ENCODE data around the gene SLMAP.

The SLMAP gene

DNA sequence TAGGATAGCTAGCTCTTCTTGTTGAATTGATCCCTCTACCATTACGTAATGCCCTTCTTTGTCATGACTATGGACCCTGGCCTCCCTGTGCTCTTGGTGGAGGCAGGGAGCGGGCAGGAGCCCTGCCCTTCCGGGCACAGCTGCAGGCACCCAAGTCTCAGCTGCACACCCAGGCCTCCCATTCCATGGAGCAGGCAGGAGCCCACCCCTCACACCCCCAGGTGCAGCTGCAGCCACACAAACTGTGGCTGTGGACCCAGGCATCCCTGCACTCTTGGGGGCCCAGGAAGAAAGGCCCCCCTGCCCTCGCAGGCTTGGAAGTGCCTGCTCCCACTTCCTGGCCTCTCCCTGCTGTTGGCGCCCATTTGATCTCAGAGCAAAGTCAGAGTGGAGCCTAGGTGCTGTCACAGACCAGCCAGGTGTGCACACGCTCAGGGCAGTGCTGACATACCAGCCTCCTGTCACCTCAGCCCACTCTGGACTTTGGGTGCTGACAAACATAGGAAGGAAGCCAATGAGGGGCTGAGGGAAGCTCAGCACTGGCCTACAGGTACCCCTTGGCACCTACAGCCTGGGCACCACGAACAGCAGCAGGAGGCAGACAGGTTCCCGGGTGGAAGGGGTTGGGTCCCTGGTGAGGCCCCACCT, 53.0 kb downstream of the SLMAP start:
- in situ Hi-C loops (cut with HindIII; ENCODE audit: low pct_ligation_motif_present, low sequenced_read_pairs): no loop called here
- Histone ChIP-seq H3K27me3 (replicated peaks) (no peaks in the 10 kb centered on the region), H3K4me3 (ENCODE audit: low read depth, low read length) (no peak overlapping the region), H3K27ac (no peak overlapping the region), H3K36me3 (replicated peaks) (no peaks in the 10 kb centered on the region)
- TF ChIP-seq, protein P1, sequence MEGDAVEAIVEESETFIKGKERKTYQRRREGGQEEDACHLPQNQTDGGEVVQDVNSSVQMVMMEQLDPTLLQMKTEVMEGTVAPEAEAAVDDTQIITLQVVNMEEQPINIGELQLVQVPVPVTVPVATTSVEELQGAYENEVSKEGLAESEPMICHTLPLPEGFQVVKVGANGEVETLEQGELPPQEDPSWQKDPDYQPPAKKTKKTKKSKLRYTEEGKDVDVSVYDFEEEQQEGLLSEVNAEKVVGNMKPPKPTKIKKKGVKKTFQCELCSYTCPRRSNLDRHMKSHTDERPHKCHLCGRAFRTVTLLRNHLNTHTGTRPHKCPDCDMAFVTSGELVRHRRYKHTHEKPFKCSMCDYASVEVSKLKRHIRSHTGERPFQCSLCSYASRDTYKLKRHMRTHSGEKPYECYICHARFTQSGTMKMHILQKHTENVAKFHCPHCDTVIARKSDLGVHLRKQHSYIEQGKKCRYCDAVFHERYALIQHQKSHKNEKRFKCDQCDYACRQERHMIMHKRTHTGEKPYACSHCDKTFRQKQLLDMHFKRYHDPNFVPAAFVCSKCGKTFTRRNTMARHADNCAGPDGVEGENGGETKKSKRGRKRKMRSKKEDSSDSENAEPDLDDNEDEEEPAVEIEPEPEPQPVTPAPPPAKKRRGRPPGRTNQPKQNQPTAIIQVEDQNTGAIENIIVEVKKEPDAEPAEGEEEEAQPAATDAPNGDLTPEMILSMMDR (IDR thresholded peaks at IDR 0.05; ENCODE audit: low read depth, low read length, missing control alignments): no peak
- no peak for DNase-seq

DNA sequence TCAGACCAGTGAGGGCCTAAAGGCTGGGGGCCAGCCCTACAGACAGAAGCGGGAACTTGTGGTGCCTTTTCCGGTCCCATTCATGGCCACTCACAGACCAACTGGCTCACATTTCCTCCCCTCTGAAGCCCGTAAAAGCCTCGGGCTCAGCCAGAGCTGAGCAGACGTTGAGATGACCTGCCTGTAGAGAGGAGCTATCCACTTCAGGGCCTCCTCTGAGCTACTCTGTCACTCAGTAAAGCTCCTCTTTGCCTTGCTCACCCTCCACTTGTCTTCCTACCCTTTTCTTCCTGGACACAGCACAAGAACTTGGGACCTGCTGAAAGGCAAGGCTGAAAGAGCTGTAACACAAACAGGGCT, 53.5 kb downstream of the SLMAP start:
- H3K27ac ChIP-seq: no peak overlapping the region
- DNase-seq: no peak
- TF ChIP-seq, protein P1 (IDR thresholded peaks at IDR 0.05; ENCODE audit: low read depth, low read length, missing control alignments): no peak
- H3K27me3 ChIP-seq (replicated peaks): no peaks in the 10 kb centered on the region
- H3K36me3 ChIP-seq (replicated peaks): no peaks in the 10 kb centered on the region
- in situ Hi-C loops (cut with HindIII; ENCODE audit: low pct_ligation_motif_present, low sequenced_read_pairs): no loop called here
- no peak overlapping the region for H3K4me3 ChIP-seq (ENCODE audit: low read depth, low read length)

DNA sequence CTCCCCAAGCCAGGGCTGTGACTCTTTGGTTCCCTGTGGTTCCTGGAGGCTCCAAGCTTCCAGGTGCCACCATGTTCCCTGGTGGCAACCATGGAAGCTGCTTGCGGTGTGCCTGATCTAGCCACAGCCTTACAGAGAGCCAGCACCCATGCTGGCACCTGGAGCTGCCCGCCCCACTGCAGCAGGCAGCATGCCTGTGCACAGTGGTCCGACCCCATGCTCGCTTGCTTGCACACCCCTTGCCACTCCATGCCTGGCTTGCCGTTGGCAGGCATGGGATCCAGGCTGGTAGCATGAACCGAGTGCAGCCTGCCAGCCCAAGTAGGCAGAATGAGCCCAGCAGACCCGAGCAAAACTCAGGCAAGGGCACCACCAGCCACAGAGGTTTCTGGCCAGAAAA, 53.9 kb downstream of the SLMAP start:
- TF ChIP-seq, protein P1 (IDR thresholded peaks at IDR 0.05; ENCODE audit: low read depth, low read length, missing control alignments): no peak
- H3K36me3 ChIP-seq (replicated peaks): no peaks in the 10 kb centered on the region
- no peak overlapping the region for H3K27ac ChIP-seq
- no peaks in the 10 kb centered on the region for H3K27me3 ChIP-seq (replicated peaks)
- in situ Hi-C loops (cut with HindIII; ENCODE audit: low pct_ligation_motif_present, low sequenced_read_pairs): no loop called here
- DNase-seq: no peak
- H3K4me3 ChIP-seq (ENCODE audit: low read depth, low read length): no peak overlapping the region

DNA sequence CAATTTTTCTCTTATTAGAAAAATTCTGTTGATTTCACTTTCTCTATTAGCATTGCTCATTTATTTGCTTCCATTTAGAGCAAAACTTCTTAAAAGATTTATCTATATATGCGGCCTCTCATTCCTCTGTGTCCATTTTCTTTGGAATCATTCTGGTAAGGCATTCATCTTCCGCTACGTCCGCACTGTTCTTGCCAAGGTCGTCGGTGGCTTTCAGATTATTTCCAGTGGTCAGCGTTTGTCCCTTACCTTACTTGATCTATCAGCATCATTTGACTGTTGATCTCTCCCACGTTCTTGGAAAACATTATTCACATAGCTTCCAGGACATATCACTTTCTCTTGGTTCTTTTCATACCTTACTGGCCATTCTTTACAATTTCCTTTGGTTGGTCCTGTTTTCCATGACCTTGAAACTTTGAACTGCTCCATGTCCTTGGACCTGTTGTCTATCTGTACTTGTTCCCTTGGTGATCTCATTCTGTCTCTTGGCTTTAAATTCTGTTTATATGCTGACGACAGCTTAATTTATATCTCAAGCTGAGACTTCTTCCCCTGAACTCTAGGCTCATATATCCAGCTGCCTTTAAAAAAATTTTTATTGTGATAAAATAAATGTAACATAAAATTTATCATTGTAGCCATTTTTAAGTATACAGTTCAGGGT, 54.5 kb downstream of the SLMAP start:
- in situ Hi-C loops (cut with HindIII; ENCODE audit: low pct_ligation_motif_present, low sequenced_read_pairs): no loop called here
- TF ChIP-seq, protein P1 (IDR thresholded peaks at IDR 0.05; ENCODE audit: low read depth, low read length, missing control alignments): no peak
- no peak for DNase-seq
- Histone ChIP-seq H3K4me3 (ENCODE audit: low read depth, low read length) (no peak overlapping the region), H3K27ac (no peak overlapping the region), H3K27me3 (replicated peaks) (no peaks in the 10 kb centered on the region), H3K36me3 (replicated peaks) (no peaks in the 10 kb centered on the region)

DNA sequence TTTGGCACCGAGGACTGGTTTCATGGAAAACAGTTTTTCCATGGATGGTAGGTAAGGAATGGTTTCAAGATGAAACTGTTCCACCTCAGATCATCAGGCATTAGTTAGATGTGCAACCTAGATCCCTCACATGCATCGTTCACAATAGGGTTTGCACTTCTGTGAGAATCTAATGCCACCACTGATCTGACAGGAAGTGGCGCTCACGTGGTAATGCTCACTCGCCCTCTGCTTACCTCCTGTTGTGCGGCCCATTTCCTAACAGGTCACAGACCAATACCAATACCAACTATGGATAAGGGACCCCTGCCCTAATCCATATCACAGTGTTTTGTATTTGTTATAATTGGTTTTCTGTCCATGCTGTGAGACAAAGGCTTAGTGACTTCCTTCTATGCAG, 58.9 kb downstream of the SLMAP start:
- DNase-seq: no peak
- Histone ChIP-seq H3K27ac (no peak overlapping the region), H3K36me3 (replicated peaks) (no peaks in the 10 kb centered on the region), H3K4me3 (ENCODE audit: low read depth, low read length) (no peak overlapping the region), H3K27me3 (replicated peaks) (no peaks in the 10 kb centered on the region)
- TF ChIP-seq, protein P1 (IDR thresholded peaks at IDR 0.05; ENCODE audit: low read depth, low read length, missing control alignments): no peak
- in situ Hi-C loops (cut with HindIII; ENCODE audit: low pct_ligation_motif_present, low sequenced_read_pairs): no loop called here
